Loucy (cell line): ENCODE results near the gene NMD3.

Experiments used
- H2AFZ ChIP-seq: fragments of 200-600 bp; sonication (generic); 2 replicates; pipeline ENCODE4 v1.6.0; 2016; ENCODE audit warnings: antibody characterized with exemption, mild to moderate bottlenecking, low read length, moderate library complexity
- H3F3A ChIP-seq: fragments of 200-600 bp; 2 replicates; pipeline ENCODE4 v1.6.0; 2016; ENCODE audit warnings: antibody characterized with exemption, low read depth, mild to moderate bottlenecking
- H3K27me3 ChIP-seq: fragments of 200-600 bp; sonication (generic); 2 replicates; pipeline ENCODE4 v1.6.1; 2014; ENCODE audit warnings: low read length, mild to moderate bottlenecking; ENCODE audit not compliant: insufficient read depth, poor library complexity, severe bottlenecking
- H3K36me3 ChIP-seq: fragments of 200-600 bp; sonication (generic); 2 replicates; pipeline ENCODE4 v1.6.1; 2016; ENCODE audit warnings: low read length; ENCODE audit not compliant: insufficient read depth
- H3K4me1 ChIP-seq: fragments of 200-600 bp; sonication (generic); 2 replicates; pipeline ENCODE4 v1.5.1; 2014; ENCODE audit warnings: low read length, mild to moderate bottlenecking; ENCODE audit not compliant: insufficient read depth, poor library complexity, severe bottlenecking
- H3K4me2 ChIP-seq: fragments of 200-600 bp; sonication (generic); 2 replicates; pipeline ENCODE4 v1.6.0; 2014; ENCODE audit warnings: antibody characterized with exemption, low read length, low read depth, mild to moderate bottlenecking; ENCODE audit not compliant: poor library complexity, severe bottlenecking
- H3K4me3 ChIP-seq: fragments of 200-600 bp; sonication (generic); 2 replicates; pipeline ENCODE4 v1.5.1; 2014; ENCODE audit warnings: low read length, mild to moderate bottlenecking, mixed read lengths; ENCODE audit not compliant: poor library complexity, severe bottlenecking
- H3K79me2 ChIP-seq: fragments of 200-600 bp; sonication (generic); 2 replicates; pipeline ENCODE4 v1.6.1; 2014; ENCODE audit warnings: low read length; ENCODE audit not compliant: insufficient read depth
- H3K9ac ChIP-seq: fragments of 200-600 bp; sonication (generic); 2 replicates; pipeline ENCODE4 v1.6.0; 2014; ENCODE audit warnings: mild to moderate bottlenecking, low read depth, low read length, moderate library complexity; ENCODE audit not compliant: poor library complexity, severe bottlenecking
- H3K9me2 ChIP-seq: fragments of 200-600 bp; sonication (generic); replicated peaks from 2 replicates; pipeline ENCODE4 v1.6.1; 2016; ENCODE audit warnings: low read depth, low read length, mixed read lengths
- H3K9me3 ChIP-seq: fragments of 200-600 bp; sonication (generic); 2 replicates; pipeline ENCODE4 v1.6.1; 2014; ENCODE audit warnings: mild to moderate bottlenecking, antibody characterized with exemption, low read length, low read depth; ENCODE audit not compliant: insufficient read depth
- H4K20me1 ChIP-seq: fragments of 200-600 bp; sonication (generic); 2 replicates; pipeline ENCODE4 v1.6.0; 2014; ENCODE audit warnings: antibody characterized with exemption, low read length, mild to moderate bottlenecking; ENCODE audit not compliant: insufficient read depth, poor library complexity, severe bottlenecking
- CTCF ChIP-seq: fragments of 200-600 bp; sonication (generic); conservative IDR thresholded peaks from 2 replicates; pipeline ENCODE4 v1.5.1; 2014; ENCODE audit warnings: mild to moderate bottlenecking, antibody characterized with exemption, low read length
- EZH2phosphoT487 ChIP-seq: fragments of 200-600 bp; IDR thresholded peaks from 2 replicates; pipeline ENCODE4 v1.6.1; 2018; ENCODE audit warnings: antibody characterized with exemption, mild to moderate bottlenecking, moderate library complexity, borderline replicate concordance

Gene NMD3

GRCh38 chr3:161224786-161225185 lies 3.7 kb downstream of the NMD3 start:
- Histone ChIP-seq H3K9me3 (no peaks in the 10 kb centered on the region), H3K9me2 (no peaks in the 10 kb centered on the region), H3K4me1 (peaks cover 55% of the 10 kb centered on the region), H3K4me3 (peak overlapping the region; percentile 90), H3K4me2 (peak overlapping the region; percentile 98), H3F3A (no peaks in the 10 kb centered on the region), H3K79me2 (peaks cover 78% of the 10 kb centered on the region), H2AFZ (no peak overlapping the region), H3K27me3 (no peaks in the 10 kb centered on the region), H4K20me1 (peaks cover 61% of the 10 kb centered on the region), H3K36me3 (peaks cover 21% of the 10 kb centered on the region), H3K9ac (no peak overlapping the region)
- TF ChIP-seq CTCF (no peak), EZH2phosphoT487 (no peak)

GRCh38 chr3:161230621-161231171 lies 9.6 kb downstream of the NMD3 start:
- Histone ChIP-seq H3K36me3 (peaks cover 61% of the 10 kb centered on the region), H3F3A (no peaks in the 10 kb centered on the region), H4K20me1 (peaks cover 33% of the 10 kb centered on the region), H2AFZ (no peak overlapping the region), H3K4me2 (no peak overlapping the region), H3K9me3 (no peaks in the 10 kb centered on the region), H3K4me1 (peaks cover 13% of the 10 kb centered on the region), H3K9ac (no peak overlapping the region), H3K27me3 (no peaks in the 10 kb centered on the region), H3K79me2 (peaks cover 55% of the 10 kb centered on the region; the same call in 1 of the 2 replicates), H3K9me2 (no peaks in the 10 kb centered on the region), H3K4me3 (no peak overlapping the region)
- TF ChIP-seq EZH2phosphoT487 (no peak), CTCF (no peak)

GRCh38 chr3:161231861-161232260 lies 10.8 kb downstream of the NMD3 start:
- TF ChIP-seq EZH2phosphoT487 (no peak), CTCF (no peak)
- peaks cover 43% of the 10 kb centered on the region; the same call in 1 of the 2 replicates for H3K79me2 ChIP-seq
- H3K4me3 ChIP-seq, result no peak overlapping the region
- H3K36me3 ChIP-seq, result peaks cover 69% of the 10 kb centered on the region
- H3K4me2 ChIP-seq, result peak overlapping the region; percentile 8
- no peak overlapping the region for H3K9ac ChIP-seq
- H3K9me2 ChIP-seq, result no peaks in the 10 kb centered on the region
- H3K27me3 ChIP-seq, result no peaks in the 10 kb centered on the region
- peaks cover 21% of the 10 kb centered on the region for H4K20me1 ChIP-seq
- no peaks in the 10 kb centered on the region for H3F3A ChIP-seq
- no peaks in the 10 kb centered on the region for H3K9me3 ChIP-seq
- no peak overlapping the region for H2AFZ ChIP-seq
- peaks cover 6% of the 10 kb centered on the region for H3K4me1 ChIP-seq
